H1 (cell line): ENCODE results near the gene RMND5A. TPM values are rescaled to one million over a fixed set of nuclear protein-coding genes. Genes with fewer than 3 reads are reported as not detected.

Experiments
- ASH2L ChIP-seq: fragments of 200-600, 300-600 bp; sonication (generic); IDR thresholded peaks from one replicate; pipeline ENCODE4 v1.7.1; 2017; ENCODE audit warnings: low read length
- BACH1 ChIP-seq: IDR thresholded peaks from 2 replicates; pipeline ENCODE4 v1.6.1; 2012; ENCODE audit warnings: low read length, improper control_type of control experiment
- CHD7 ChIP-seq: fragments of 300-600 bp; sonication (generic); IDR thresholded peaks from 2 replicates; pipeline ENCODE4 v1.7.1; 2012; ENCODE audit warnings: low read length, moderate library complexity, mild to moderate bottlenecking, inconsistent platforms; ENCODE audit not compliant: insufficient replicate concordance
- HDAC2 ChIP-seq, 2 experiments: fragments of 300-600 bp in 1 of 2; sonication (generic) in 1 of 2; IDR thresholded peaks; 2 replicates each; pipeline ENCODE4 v1.6.1; 2011 to 2012; ENCODE audit warnings: low read depth in 2 of 2, low read length in 2 of 2, mild to moderate bottlenecking in 2 of 2, moderate library complexity in 2 of 2, borderline replicate concordance in 1 of 2, inconsistent platforms in 1 of 2
- NRF1 ChIP-seq: IDR thresholded peaks from 2 replicates; pipeline ENCODE4 v1.6.1; 2011; ENCODE audit warnings: mild to moderate bottlenecking, low read depth, low read length, improper control_type of control experiment
- SIX5 ChIP-seq: IDR thresholded peaks from 2 replicates; pipeline ENCODE4 v1.6.1; 2011; ENCODE audit warnings: mild to moderate bottlenecking, low read depth, low read length
- SP1 ChIP-seq: IDR thresholded peaks from 2 replicates; pipeline ENCODE4 v1.6.1; 2011; ENCODE audit warnings: low read depth, low read length
- SP2 ChIP-seq: IDR thresholded peaks from 2 replicates; pipeline ENCODE4 v1.6.1; 2012; ENCODE audit warnings: mild to moderate bottlenecking, low read length, inconsistent platforms
- SUZ12 ChIP-seq: fragments of 200-600 bp; sonication (generic); IDR thresholded peaks from 2 replicates; pipeline ENCODE4 v1.6.1; 2012; ENCODE audit warnings: mild to moderate bottlenecking, inconsistent platforms, low read length, moderate library complexity, mixed read lengths
- TCF12 ChIP-seq: IDR thresholded peaks from 2 replicates; pipeline ENCODE4 v1.6.1; 2011; ENCODE audit warnings: low read depth, mild to moderate bottlenecking, low read length
- polyA plus RNA-seq, 7 experiments: library from polyadenylated mRNA; depleted of rRNA in 3 of 7; stranded (reverse) in 5 of 7; unstranded in 2 of 7; fragments of >200 nt in 5 of 7; fragments of 200-250 nt in 2 of 7; gene quantifications; 1 replicate in 5 of 7; 2 replicates in 1 of 7; 4 replicates in 1 of 7; pipeline versions ENCODE4 v1.2.1 to v1.2.3, GENCODE V29; 2011 to 2013; ENCODE audit warnings: missing spikeins in 2 of 7, mixed read lengths in 2 of 7
- total RNA-seq: library from RNA; stranded (reverse); fragmentation: NEBNext Ultra II Directional; extraction: Animal tissue kit (Norgen Biotek cat#: 25700); gene quantifications from 2 replicates; pipeline ENCODE4 v1.2.1, GENCODE V29; 2021

RMND5A gene
- total and polyA plus RNA-seq, 2 of the 8 experiments (the other 6 are each of a cell fraction or from before 2014, with no cell fraction given): 21.0 to 66.2 TPM

GRCh38 chr2:86788881-86789686 is 69.0 kb downstream of the RMND5A start (continued):
- 0 out of 4 replicates have a peak, but pooled peaks of 1 of the 2 experiments have one; percentile 47 for TF ChIP-seq HDAC2 (IDR thresholded peaks at IDR 0.05; ENCODE audit: borderline replicate concordance in 1 of 2, low read depth in 2 of 2, low read length in 2 of 2)
- TF ChIP-seq SIX5: no peak
- TF ChIP-seq BACH1: no peak
- TF ChIP-seq NRF1: no peak
- TF ChIP-seq ASH2L: peak; percentile 21
- TF ChIP-seq CHD7: no peak
- peak; percentile 76; the same call in 1 of the 2 replicates for TF ChIP-seq SUZ12
- TF ChIP-seq SP1: 0 out of 2 replicates have a peak, but pooled peaks have one; percentile 16
- no peak for TF ChIP-seq SP2
- no peak for TF ChIP-seq TCF12
